Astrocyte of the cerebellum (primary cell): Measurements from ENCODE around the gene KRT17.

Experiments
- DNase-seq: peaks from one replicate; pipeline ENCODE4 v3.0.0-alpha.2; 2011; ENCODE audit warnings: low read depth
- H3K4me3 ChIP-seq: 2 replicates; pipeline ENCODE4 v1.5.1; 2011; ENCODE audit warnings: mild to moderate bottlenecking, low read depth, low read length, moderate library complexity
- in situ Hi-C: cut with HindIII; loops from 2 replicates; pipeline ENCODE4 v1.10.0; 2017; ENCODE audit warnings: low sequenced_read_pairs
- TF ChIP-seq, protein P1 (sequence below): IDR thresholded peaks from 2 replicates; pipeline ENCODE4 v1.5.1; 2012; ENCODE audit warnings: low read length, low read depth, moderate library complexity, mild to moderate bottlenecking; ENCODE audit errors: missing control alignments

The KRT17 gene

DNA sequence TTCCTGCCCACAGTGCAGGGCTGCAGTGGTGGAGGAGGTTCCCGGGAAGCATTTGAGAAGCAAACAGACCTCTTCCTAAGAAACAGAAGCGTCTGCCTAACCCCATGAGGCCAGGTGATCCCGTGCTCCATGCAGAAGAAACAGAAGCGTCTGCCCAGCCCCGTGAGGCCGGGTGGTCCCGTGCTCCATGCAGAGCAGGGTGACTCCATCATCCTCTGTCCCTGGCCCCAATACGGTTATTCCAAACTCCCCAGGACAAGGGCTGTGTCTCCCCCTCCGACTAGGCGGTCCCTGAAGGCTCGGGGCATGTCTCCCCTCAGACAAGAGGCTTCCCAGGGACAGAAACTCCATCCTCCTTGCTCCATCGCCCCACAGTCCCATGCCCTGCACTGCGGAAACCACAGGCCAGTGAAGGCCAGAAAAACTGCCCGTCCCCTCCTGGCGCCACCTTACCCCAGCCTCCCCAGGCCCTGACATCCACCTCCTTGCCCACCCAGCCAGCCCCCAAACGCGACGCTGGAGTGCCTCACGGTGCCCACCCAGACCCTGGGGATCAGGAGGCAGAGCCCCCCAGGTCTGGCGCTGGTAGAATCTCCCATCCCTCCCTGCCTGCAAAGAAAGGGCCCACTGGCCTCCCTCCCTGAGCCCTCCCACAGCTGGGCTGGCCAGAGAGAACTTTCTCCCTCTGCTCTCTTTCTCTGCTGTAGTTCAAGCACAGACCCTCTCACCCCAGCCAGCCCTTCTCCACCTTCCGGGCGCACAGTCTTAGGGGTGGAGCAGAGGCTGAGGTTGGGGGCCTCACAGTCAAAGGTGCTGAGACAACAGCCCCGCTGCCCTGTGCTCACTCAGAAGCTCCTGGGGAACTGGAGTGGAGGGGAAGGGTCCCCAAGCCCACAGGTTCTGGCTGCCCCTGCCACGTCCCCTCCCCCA lies 30.6 kb upstream of the KRT17 start:
- in situ Hi-C loops: loop anchor here (25.0 kb wide), 1 partner anchor 743 kb away; no protein-coding TSS in a partner anchor
- no peak overlapping the region for H3K4me3 ChIP-seq
- DNase-seq: no peak
- TF ChIP-seq, protein P1, sequence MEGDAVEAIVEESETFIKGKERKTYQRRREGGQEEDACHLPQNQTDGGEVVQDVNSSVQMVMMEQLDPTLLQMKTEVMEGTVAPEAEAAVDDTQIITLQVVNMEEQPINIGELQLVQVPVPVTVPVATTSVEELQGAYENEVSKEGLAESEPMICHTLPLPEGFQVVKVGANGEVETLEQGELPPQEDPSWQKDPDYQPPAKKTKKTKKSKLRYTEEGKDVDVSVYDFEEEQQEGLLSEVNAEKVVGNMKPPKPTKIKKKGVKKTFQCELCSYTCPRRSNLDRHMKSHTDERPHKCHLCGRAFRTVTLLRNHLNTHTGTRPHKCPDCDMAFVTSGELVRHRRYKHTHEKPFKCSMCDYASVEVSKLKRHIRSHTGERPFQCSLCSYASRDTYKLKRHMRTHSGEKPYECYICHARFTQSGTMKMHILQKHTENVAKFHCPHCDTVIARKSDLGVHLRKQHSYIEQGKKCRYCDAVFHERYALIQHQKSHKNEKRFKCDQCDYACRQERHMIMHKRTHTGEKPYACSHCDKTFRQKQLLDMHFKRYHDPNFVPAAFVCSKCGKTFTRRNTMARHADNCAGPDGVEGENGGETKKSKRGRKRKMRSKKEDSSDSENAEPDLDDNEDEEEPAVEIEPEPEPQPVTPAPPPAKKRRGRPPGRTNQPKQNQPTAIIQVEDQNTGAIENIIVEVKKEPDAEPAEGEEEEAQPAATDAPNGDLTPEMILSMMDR: no peak

DNA sequence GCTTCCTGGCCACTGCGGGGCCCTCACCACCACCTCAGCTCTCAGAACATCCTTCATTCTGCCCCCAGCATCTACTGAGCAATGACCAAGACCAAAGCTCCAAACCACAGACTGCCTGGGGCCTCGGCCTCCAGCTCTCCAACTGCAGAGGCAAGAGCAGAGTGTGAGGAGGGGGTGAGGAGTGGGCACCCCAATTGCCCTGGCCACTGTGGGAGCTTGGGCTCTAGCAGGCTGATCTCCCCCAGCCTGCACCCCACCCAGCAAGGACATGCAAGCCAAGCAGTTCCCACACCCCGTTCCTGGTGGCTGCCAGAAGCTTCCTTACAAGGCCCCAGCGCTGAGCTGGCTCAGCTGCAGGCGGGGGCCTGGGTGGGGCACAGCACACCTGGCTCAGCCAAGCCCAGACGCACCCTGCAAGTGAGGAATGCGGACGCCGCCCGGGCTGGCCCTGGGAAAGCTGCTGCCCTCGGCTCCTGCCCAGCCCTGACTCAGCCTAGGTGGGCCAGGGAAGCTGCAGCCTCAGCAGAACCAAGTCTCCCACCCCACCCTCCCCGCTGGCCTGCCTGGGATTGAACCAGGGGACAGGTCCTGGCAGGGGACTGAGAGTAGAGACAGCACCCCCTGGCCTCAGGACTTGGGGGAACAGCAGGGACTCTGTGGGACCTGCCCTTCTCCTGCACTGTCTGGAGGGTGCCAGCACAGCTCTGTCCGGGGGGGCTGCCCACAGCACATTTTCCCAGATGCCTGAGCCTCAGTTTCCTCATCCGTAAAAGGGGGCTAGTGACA lies 29.7 kb upstream of the KRT17 start:
- no peak overlapping the region for H3K4me3 ChIP-seq
- no peak for DNase-seq
- TF ChIP-seq, protein P1: no peak
- in situ Hi-C loops: loop anchor here (25.0 kb wide), 1 partner anchor 742 kb away; no protein-coding TSS in a partner anchor

DNA sequence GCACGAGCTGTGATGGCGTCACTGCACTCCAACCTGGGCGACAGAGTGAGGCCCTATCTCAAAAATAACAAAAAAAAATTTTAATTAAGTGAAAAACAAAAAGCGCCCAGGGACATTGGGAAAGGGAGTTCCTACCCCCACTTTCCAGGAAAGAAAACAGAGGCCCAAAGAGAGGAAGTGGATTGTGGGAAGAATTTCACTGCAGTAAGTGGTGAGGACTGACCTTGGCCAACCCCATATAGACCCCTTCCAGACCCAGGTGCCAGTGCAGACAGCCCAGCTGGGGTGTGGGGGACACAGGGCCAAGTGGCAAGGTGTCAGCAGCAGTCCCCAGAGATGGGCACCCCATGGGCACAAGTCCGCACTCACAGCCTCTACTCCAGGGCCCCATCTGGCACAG lies 29.0 kb upstream of the KRT17 start:
- in situ Hi-C loops: loop anchor here (25.0 kb wide), 1 partner anchor 741 kb away; no protein-coding TSS in a partner anchor
- no peak overlapping the region for H3K4me3 ChIP-seq
- TF ChIP-seq, protein P1: no peak
- DNase-seq: no peak

DNA sequence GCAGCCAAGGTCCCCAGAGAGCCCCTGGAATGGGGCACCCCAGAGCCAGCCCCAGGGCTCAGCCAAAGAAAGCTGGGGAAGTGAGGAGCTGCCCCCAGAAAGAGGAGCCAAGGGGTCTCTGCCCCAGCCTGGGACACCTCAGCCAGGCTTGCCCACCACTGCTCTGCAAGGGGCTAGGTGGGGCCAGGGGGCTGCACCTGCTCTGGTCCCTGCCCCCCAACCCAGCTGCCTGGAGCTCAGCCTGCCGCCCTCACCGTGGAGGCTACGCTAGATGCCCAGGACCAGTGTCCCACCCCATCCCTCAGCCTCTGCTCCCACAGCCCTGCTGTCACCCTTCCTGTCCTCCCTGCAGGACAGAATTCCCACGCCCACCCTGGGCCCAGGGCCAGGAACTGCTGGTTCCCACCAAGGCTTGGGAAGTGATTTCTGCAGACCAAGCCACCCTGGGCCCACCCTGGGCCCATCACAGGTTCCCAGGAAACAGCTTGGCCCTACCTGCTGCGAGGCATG lies 28.1 kb upstream of the KRT17 start:
- TF ChIP-seq, protein P1: no peak
- no peak overlapping the region for H3K4me3 ChIP-seq
- in situ Hi-C loops: loop anchor here (25.0 kb wide), 1 partner anchor 740 kb away; no protein-coding TSS in a partner anchor
- no peak for DNase-seq

DNA sequence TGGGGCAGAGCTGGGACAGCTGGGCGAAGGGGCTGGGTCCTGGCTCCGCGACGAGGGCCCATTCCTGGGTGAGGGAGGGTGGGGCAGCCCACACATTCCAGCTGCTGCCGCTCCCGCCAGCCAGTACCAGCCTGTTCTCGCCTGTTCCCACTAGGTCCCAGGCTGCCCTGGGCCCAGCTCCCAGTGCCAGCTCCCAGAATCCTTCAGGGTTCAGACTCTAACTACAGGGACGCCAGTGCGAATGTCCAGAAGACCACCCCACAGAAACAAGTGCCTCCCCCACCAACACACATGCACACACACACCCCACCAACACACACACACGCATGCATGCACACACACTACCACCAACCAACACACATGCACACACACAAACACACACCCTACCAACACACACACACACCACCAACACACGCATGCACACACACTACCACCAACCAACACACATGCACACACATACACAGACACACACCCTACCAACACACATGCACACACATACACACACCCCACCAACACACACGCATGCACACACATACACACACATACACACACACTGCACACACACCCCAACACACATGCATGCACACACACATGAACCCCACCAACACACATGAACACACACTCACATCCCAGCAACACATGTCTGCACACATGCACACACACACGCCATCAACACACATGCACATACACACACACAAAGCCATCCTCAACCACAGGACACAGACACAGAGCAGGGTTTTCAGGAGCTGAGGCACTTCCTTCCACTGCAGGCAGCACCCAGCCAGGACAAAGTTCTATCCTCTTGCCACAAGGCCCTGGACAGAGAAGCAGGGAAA lies 27.5 kb upstream of the KRT17 start:
- in situ Hi-C loops: loop anchor here (25.0 kb wide), 1 partner anchor 740 kb away; no protein-coding TSS in a partner anchor
- DNase-seq: no peak
- H3K4me3 ChIP-seq: no peak overlapping the region
- TF ChIP-seq, protein P1: no peak
